HG03095 (cell line): Measurements from ENCODE around the gene AGFG2.

Experiments
- ATAC-seq: cut with Tn5 transposase; IDR thresholded peaks from one replicate; pipeline ENCODE4 v1.9.1; 2021; ENCODE audit warnings: moderate library complexity; ENCODE audit not compliant: unreplicated experiment

Gene AGFG2

GRCh38 chr7:100583132-100584053, 44.4 kb downstream of the AGFG2 start:
- ATAC-seq = no peak

GRCh38 chr7:100584054-100584682, 45.2 kb downstream of the AGFG2 start:
- no peak for ATAC-seq

DNA sequence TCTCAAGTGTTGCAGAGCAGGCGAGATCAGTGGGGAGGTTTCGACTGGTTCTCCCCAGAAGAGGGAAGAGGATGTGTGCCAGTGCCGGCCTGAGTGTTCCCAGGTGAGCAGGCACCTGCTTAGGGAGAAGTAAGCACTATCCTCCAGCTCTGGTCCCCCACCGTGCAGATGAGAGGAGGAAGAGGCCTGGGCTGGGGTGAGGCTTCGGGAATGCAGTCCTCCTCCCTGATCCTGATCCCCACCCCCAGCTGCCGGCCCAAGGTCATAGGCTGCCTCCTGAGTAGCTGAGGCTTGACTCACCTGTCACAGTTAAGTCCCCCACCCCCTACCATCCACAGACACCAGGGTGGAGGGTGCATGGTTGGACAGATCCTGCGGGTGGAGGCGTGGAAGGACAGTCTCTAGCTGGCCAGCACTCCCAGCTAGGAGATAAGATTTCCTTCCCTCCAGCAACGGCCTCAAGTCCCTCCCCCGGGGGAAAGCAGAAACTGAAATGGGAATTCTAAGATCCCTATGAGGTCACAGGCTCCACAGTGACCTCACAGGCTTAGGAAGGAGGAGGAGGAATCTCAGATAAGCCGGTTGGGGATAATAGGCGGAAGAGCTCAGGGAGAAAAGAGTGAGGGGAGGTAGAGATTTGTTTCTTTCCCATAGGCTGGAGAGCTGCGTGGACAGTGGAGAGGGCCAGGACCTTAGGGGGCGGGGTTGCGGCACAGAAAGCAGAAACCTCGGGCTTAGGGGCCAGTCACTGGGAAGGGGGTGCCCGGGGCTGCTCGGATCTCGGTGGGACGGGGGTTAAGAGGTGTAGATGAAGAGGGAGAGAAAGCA, 45.9 kb downstream of the AGFG2 start:
- ATAC-seq = no peak

GRCh38 chr7:100585511-100586265, 46.7 kb downstream of the AGFG2 start, which contains the start of gene LRCH4:
LRCH4 (minus strand) TSS chr7:100586129; CDS start chr7:100586100, 29 bp downstream.
- peak; percentile 29 for ATAC-seq

DNA sequence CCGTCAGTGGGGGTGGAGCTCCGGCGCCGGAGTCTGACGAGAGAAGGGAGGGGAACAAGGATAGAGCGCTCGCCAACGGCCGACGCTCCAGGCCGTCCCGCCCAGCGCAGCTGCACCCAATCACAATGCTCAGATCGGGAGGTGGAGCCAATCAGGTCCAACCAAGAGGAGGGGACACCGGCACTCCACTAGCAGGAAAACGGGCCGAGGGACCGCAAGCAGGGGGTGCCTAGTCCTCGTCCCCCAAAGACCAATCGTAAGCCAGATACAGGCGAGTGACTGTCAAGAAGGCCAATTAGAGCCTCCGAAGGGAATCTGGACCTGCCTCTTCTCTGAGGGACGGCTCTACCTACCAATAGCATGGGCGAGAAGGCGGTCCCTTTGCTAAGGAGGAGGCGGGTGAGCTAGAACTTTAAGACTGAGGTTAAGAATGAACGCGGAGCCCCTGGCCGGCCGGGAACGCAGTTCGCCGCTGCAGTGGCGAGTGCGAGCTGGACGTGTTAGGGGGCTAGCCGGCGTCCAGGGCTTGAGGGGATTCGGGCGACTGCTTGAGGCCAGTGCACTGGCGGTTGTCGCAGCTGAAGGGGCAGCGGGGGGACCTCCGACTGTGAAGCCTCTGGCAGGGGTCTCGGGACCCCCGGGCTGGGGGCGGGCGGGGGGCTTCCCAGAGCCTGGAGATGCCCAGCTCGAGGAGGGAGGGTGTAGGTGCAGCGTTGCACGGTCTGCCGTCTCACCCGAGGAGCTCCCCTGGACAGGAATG, 47.4 kb downstream of the AGFG2 start, which contains the start of gene FBXO24:
TSS of gene FBXO24 (plus strand) at position 63 of the 760 bp plus-strand sequence. CDS start at position 361, 298 bp downstream.
- ATAC-seq = peak; percentile 83

- ATAC-seq = no peak
Measured at GRCh38 chr7:100588438-100588837, 49.4 kb downstream of the AGFG2 start.

DNA sequence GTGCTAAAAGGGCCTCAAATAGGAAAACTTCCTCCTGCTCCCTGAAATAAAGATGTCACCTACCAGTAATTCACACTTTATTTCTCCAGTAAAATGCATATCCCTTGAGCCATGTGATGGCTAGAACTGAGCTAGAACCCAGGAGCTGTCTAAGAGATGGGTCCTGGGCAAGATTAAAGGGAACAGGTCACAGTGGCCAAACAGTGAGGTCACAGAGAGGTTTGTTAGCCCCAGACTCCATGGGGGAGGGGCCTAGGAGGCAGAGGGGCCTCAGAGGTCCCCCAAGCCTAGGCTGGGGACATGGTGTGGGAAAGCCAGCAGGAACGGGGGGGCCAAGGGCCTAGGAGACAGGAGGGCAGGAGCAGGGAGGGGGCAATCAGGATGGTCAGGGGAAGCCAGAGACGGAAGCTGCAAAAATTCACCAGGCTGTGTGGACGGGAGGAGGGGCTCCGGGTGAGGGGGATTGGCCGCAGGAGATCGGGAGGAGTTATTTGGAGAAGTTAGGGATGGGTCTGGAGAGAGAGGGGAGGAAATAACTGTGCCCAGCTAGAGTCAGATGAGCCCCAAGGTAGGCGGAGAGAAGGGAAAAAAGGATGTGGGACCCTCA, 50.4 kb downstream of the AGFG2 start:
- no peak for ATAC-seq

GRCh38 chr7:100590077-100590737, 51.2 kb downstream of the AGFG2 start:
- ATAC-seq = no peak

- ATAC-seq = no peak
Measured at GRCh38 chr7:100591596-100591995, 52.6 kb downstream of the AGFG2 start.

DNA sequence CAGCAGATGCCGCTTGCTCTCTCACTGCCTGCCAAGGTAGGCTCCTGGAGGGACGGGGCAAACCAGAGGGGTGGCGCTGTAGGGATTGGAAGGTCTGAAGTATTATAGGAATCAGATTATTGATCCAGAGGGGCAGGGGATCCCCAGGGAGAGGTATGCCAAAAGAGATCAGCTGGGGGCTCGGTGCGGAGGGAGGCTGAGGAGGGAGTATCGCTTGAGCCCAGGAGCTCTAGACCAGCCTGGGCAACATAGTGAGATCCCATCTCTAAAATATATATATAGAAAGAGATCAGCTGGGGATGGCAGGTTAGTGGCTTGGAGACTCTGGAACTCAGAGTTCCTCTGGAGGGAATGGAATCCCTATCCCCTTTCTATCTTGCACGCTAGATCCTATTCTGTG, 56.2 kb downstream of the AGFG2 start:
- ATAC-seq = no peak

GRCh38 chr7:100598425-100598824, 59.4 kb downstream of the AGFG2 start:
- no peak for ATAC-seq

- ATAC-seq = no peak
Measured at GRCh38 chr7:100599911-100600729, 61.1 kb downstream of the AGFG2 start.

GRCh38 chr7:100600730-100601038, 61.7 kb downstream of the AGFG2 start:
- ATAC-seq = no peak

DNA sequence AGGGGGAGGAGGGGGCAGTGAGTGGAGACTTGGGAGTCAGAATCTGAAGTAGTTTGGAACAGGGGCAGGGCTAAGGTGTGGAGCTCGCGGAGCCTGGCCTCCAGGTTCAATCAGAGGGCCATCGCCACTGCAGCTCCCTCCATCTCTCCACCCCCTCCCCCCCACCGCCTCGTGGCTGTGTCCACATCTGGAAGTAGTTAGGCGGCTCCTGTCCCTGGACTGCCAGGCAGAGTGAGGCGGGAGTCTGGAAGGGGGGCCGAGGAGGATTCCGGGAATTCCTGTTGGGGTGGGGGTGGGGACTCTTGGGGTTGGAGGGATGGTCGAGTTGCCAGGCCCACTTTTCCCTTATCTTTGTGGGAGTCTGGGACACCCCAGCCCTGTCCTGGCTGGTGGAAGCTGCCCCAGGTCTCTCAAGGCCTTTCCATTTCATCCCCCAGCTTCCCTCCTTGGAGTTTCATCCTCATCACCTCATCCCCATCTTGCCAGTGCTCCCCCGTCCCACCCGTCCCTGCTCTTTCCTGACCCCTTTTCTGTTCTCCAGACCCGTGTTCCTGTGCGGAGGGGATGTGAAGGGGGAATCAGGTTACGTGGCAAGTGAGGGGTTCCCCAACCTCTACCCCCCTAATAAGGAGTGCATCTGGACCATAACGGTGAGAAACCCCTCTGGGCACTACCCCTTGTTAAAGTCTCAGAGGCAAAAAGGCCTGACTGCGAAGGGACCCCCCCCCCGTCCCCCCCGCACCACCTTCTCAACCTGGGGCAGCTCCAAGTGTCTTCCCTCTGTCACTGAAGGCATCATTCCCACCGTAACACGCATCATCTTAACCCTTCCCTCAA, 64.1 kb downstream of the AGFG2 start:
- no peak for ATAC-seq

DNA sequence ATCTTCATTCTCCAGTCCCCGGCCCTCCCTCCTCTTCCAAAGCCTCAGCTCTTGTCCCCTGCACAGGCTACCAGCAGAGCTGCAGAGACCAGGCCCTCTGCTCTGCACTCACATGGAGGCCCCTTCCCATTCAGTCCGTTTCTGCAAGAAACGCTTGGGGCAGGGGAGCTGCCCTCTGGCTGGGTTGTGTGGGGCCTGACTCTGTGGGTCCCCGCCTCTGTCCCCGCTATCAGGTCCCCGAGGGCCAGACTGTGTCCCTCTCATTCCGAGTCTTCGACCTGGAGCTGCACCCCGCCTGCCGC, 64.7 kb downstream of the AGFG2 start:
- ATAC-seq = no peak

DNA sequence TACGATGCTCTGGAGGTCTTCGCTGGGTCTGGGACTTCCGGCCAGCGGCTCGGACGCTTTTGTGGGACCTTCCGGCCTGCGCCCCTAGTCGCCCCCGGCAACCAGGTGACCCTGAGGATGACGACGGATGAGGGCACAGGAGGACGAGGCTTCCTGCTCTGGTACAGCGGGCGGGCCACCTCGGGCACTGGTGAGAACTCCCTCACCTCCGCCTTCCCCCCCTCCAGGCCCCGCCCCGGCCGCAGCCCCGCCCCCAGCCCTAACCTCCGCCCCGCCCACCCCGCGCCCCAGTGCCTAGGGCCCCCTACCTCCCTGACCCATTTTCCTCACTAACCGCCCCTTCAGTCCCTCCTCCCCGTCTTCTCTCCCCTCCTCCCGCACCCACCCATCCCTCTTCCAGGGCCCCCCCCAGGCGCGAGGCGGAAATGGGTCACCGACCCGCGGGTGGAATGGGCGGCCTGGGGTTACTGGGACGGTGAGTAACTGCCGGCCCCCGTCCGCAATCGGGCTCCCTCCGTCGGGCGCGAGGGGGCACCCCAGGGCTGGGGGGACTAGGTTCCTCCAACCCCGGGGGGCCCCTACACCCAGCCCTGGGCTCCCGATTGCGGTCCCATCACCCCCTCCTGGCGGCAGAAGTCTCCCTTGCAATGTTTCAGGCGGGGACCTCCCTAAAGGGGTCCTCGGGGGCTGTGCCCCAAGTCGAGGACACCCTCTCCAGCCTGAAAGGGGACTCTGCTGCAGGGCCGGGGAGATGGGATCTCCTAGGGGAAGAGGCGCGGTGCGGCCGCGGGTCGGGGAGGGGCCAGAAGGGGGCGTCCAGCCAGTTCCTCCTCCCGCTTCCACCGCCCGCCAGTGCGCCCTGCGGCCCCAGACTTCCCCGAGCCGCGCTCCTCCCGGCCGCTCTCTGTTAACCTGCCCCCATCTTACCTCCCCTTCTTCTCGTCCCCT, 65.3 kb downstream of the AGFG2 start:
- ATAC-seq = peak; percentile 62
